ENCODE data around the gene PTPMT1. TPM values are rescaled to one million over a fixed set of nuclear protein-coding genes. Genes with fewer than 3 reads are reported as not detected.
"Not testable (repeated sequence)": the region's sequence is repeated elsewhere in the genome, so short reads cannot be mapped to it uniquely, and the experiment has no call there.

The PTPMT1 gene
- total RNA-seq, 4 donors from 2014 or later = 84.1 to 111 (median 90.1) TPM

DNA sequence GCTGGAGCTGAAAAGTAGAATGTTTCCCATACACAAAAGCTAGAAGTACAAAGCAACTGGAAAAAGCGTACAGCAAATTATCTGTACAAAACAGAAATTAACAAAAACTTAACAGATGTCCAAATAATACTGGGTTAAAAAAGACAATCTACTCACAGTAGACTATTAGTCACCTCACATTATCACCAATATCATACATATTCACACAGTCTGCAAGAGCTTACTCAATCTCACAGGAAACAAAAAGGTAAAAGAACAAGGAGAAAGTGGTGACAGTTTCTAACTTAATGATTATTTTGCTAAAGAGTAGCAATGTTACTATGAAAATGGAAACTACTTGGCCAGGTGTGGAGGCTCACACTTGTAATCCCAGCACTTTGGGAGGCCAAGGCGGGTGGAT is 24.3 kb upstream of the PTPMT1 start:
- no peak for DNase-seq (ENCODE audit: low spot score in 2 of 2)
- no peak overlapping the region for H3K4me3 ChIP-seq (ENCODE audit: low read depth, poor library complexity, severe bottlenecking)
- TF ChIP-seq POLR2A (IDR thresholded peaks at IDR 0.05) (no peak), CTCF (IDR thresholded peaks at IDR 0.05) (no peak)
- WGBS, 2 donors = 84 to 95% methylated on average over 2 of the region's 2 CpGs
- intact Hi-C loops (cut with DNase I; ENCODE audit: low total_unique reads) = no loop called here

DNA sequence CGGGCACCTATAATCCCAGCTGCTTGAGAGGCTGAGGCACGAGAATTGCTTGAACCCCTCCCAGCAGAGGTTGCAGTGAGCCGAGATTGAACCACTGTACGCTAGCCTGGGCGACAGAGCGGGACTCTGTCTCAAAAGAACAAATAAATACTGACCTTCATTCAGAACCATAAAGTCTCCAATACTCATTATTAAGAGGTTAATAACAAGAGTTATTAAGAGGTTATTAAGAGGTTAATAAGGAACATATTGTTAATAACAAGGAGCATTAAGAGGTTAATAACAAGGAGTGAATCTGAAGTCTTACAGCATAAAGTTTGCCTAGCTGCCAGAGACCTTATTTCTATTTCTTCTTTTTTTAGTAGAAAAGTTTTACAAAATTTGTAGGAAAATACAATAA is 20.1 kb upstream of the PTPMT1 start:
- intact Hi-C loops (cut with DNase I; ENCODE audit: low total_unique reads) = no loop called here
- TF ChIP-seq POLR2A (IDR thresholded peaks at IDR 0.05) (no peak), CTCF (IDR thresholded peaks at IDR 0.05) (no peak)
- WGBS, 2 donors = 95 to 97% methylated on average over 6 of the region's 6 CpGs
- H3K4me3 ChIP-seq (ENCODE audit: low read depth, poor library complexity, severe bottlenecking) = no peak overlapping the region
- DNase-seq (ENCODE audit: low spot score in 2 of 2) = no peak

DNA sequence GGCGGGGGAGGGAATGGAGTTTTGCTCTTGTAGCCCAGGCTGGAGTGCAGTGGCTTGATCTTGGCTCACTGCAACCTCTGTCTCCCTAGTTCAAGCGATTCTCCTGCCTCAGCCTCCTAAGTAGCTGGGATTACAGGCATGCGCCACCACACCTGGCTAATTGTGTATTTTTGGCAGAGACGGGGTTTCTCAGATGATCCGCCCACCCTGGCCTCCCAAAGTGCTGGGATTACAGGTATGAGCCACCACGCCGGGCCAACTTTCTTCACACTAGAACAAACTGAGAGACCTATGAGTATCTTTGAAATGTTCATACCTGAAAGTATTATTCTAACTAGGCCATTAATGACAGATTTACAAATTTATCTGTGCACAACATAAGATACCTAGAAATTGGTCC is 19.1 kb upstream of the PTPMT1 start:
- intact Hi-C loops (cut with DNase I; ENCODE audit: low total_unique reads); H3K4me3 ChIP-seq (ENCODE audit: low read depth, poor library complexity, severe bottlenecking): not testable (repeated sequence)
- 95% methylated on average over 7 of the region's 7 CpGs for WGBS, 2 donors
- peak in 1 of 2 donors; percentile 63 for DNase-seq (ENCODE audit: low spot score in 2 of 2)

GRCh38 chr11:47550288-47551047 is 14.9 kb upstream of the PTPMT1 start:
- TF ChIP-seq CTCF (IDR thresholded peaks at IDR 0.05) = no peak
- no peak for TF ChIP-seq POLR2A (IDR thresholded peaks at IDR 0.05)
- 81 to 82% methylated on average over 10 of the region's 10 CpGs for WGBS, 2 donors
- intact Hi-C loops (cut with DNase I; ENCODE audit: low total_unique reads) = no loop called here
- no peak overlapping the region for H3K4me3 ChIP-seq (ENCODE audit: low read depth, poor library complexity, severe bottlenecking)
- DNase-seq (ENCODE audit: low spot score in 2 of 2) = no peak

DNA sequence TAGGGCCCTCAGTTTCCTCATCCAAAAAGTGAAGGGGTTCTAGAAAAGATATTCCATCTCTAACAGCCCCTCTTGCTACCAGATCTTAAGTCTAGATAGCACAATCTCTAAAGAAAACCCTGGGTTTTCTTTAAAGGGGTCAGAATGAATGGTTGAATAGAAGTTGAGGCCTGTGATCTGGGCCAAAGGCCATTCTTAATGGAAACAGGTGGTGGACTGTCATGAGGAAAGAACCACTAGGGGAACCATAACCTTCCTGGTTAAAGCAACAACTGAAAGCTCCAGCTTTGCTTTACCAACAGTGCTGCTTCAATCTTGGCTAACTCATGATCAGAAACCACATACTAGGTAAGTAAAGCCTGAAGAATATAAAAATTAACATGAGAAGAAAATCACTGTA is 14.3 kb upstream of the PTPMT1 start:
- intact Hi-C loops (cut with DNase I; ENCODE audit: low total_unique reads) = no loop called here
- no peak for TF ChIP-seq CTCF (IDR thresholded peaks at IDR 0.05)
- no peak for TF ChIP-seq POLR2A (IDR thresholded peaks at IDR 0.05)
- no peak overlapping the region for H3K4me3 ChIP-seq (ENCODE audit: low read depth, poor library complexity, severe bottlenecking)
- no peak for DNase-seq (ENCODE audit: low spot score in 2 of 2)

- intact Hi-C loops (cut with DNase I; ENCODE audit: low total_unique reads) = no loop called here
- TF ChIP-seq CTCF (IDR thresholded peaks at IDR 0.05) = no peak
- TF ChIP-seq POLR2A (IDR thresholded peaks at IDR 0.05) = no peak
- DNase-seq (ENCODE audit: low spot score in 2 of 2) = no peak
- WGBS, 2 donors = 1 to 2% methylated on average over 22 of the region's 22 CpGs
- H3K4me3 ChIP-seq (ENCODE audit: low read depth, poor library complexity, severe bottlenecking) = peak overlapping the region; percentile 72
Measured at GRCh38 chr11:47552056-47552565, 13.3 kb upstream of the PTPMT1 start.
